ENCODE data around the gene NKAIN4. TPM values are rescaled to one million over a fixed set of nuclear protein-coding genes. Genes with fewer than 3 reads are reported as not detected.

NKAIN4 gene
- total and polyA plus RNA-seq, 4 donors: 0.05 TPM; not detected in 3

DNA sequence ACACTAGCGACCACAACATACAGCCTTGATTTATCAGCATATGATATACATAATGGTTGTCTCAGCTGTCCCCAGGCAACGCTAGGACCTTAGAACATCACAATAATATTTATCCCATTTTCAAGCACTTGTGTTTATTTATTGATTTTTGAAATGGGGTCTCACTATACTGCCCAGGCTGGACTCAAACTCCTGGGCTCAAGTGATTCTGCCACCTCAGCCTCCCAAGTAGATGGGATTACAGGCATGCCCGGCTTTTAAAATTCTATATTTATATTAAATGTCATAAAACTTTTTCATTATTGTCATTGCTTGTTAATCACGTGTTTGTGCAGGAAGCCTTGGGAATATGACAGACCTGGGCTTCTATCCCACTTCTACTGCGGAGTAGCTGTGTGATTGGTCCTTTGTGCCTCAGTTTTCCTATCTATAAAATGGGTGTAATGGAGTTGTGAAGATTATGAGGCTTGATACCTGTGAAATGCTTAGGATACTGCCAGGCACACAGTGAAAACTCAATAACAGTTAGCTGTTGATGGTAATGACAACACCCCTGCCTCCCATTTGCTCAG lies 48.9 kb upstream of the NKAIN4 start:
- no peak for DNase-seq (ENCODE audit: low spot score)
- Histone ChIP-seq H3K9ac (ENCODE audit: low read depth in 1 of 2, low read length in 2 of 2) (no peak overlapping the region), H3K9me3 (ENCODE audit: control insufficient read depth in 4 of 4, low read length in 3 of 4) (no peaks in the 10 kb centered on the region), H3K4me1 (ENCODE audit: control insufficient read depth in 4 of 4, insufficient read depth in 4 of 4, low read length in 3 of 4) (no peaks in the 10 kb centered on the region), H3K27me3 (ENCODE audit: control insufficient read depth in 4 of 4, insufficient read depth in 4 of 4, low read length in 3 of 4) (peaks cover 0 to 8% (median 1%) of the 10 kb centered on the region in 4 donors), H3K27ac (ENCODE audit: low read depth in 1 of 2, low read length in 2 of 2) (no peak overlapping the region), H3K4me3 (ENCODE audit: low read depth in 1 of 3, low read length in 3 of 3) (no peak overlapping the region), H3K36me3 (ENCODE audit: control insufficient read depth in 4 of 4, insufficient read depth in 3 of 4, low read depth in 1 of 4, low read length in 3 of 4) (no peaks in the 10 kb centered on the region)
- 67% methylated on average over 5 of the region's 5 CpGs for WGBS
- TF ChIP-seq FOXA1 (IDR thresholded peaks at IDR 0.05): no peak
- TF ChIP-seq, protein P1, sequence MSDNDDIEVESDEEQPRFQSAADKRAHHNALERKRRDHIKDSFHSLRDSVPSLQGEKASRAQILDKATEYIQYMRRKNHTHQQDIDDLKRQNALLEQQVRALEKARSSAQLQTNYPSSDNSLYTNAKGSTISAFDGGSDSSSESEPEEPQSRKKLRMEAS (IDR thresholded peaks at IDR 0.05): no peak
- TF ChIP-seq SP1 (IDR thresholded peaks at IDR 0.05): no peak
- no peak for TF ChIP-seq FOXA2 (IDR thresholded peaks at IDR 0.05)
- TF ChIP-seq, protein P2, sequence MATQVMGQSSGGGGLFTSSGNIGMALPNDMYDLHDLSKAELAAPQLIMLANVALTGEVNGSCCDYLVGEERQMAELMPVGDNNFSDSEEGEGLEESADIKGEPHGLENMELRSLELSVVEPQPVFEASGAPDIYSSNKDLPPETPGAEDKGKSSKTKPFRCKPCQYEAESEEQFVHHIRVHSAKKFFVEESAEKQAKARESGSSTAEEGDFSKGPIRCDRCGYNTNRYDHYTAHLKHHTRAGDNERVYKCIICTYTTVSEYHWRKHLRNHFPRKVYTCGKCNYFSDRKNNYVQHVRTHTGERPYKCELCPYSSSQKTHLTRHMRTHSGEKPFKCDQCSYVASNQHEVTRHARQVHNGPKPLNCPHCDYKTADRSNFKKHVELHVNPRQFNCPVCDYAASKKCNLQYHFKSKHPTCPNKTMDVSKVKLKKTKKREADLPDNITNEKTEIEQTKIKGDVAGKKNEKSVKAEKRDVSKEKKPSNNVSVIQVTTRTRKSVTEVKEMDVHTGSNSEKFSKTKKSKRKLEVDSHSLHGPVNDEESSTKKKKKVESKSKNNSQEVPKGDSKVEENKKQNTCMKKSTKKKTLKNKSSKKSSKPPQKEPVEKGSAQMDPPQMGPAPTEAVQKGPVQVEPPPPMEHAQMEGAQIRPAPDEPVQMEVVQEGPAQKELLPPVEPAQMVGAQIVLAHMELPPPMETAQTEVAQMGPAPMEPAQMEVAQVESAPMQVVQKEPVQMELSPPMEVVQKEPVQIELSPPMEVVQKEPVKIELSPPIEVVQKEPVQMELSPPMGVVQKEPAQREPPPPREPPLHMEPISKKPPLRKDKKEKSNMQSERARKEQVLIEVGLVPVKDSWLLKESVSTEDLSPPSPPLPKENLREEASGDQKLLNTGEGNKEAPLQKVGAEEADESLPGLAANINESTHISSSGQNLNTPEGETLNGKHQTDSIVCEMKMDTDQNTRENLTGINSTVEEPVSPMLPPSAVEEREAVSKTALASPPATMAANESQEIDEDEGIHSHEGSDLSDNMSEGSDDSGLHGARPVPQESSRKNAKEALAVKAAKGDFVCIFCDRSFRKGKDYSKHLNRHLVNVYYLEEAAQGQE (IDR thresholded peaks at IDR 0.05): no peak
- TF ChIP-seq, protein P3, sequence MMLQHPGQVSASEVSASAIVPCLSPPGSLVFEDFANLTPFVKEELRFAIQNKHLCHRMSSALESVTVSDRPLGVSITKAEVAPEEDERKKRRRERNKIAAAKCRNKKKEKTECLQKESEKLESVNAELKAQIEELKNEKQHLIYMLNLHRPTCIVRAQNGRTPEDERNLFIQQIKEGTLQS (IDR thresholded peaks at IDR 0.05): no peak
- TF ChIP-seq EGR1 (IDR thresholded peaks at IDR 0.05; ENCODE audit: low read depth in 2 of 2): no peak
- no peak for TF ChIP-seq HNF4G (IDR thresholded peaks at IDR 0.05)
- no peak for TF ChIP-seq JUND (IDR thresholded peaks at IDR 0.05)
- TF ChIP-seq NR2F2 (IDR thresholded peaks at IDR 0.05): no peak
- TF ChIP-seq RAD21 (IDR thresholded peaks at IDR 0.05): no peak
- TF ChIP-seq, protein P4, sequence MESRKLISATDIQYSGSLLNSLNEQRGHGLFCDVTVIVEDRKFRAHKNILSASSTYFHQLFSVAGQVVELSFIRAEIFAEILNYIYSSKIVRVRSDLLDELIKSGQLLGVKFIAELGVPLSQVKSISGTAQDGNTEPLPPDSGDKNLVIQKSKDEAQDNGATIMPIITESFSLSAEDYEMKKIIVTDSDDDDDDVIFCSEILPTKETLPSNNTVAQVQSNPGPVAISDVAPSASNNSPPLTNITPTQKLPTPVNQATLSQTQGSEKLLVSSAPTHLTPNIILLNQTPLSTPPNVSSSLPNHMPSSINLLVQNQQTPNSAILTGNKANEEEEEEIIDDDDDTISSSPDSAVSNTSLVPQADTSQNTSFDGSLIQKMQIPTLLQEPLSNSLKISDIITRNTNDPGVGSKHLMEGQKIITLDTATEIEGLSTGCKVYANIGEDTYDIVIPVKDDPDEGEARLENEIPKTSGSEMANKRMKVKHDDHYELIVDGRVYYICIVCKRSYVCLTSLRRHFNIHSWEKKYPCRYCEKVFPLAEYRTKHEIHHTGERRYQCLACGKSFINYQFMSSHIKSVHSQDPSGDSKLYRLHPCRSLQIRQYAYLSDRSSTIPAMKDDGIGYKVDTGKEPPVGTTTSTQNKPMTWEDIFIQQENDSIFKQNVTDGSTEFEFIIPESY (IDR thresholded peaks at IDR 0.05): no peak
- no peak for TF ChIP-seq YY1 (IDR thresholded peaks at IDR 0.05)
- no peak for TF ChIP-seq HNF4A (conservative IDR thresholded peaks at IDR 0.05)
- no peak for TF ChIP-seq TAF1 (conservative IDR thresholded peaks at IDR 0.05)
- no peak for TF ChIP-seq GABPA (IDR thresholded peaks at IDR 0.05 in 1 of 2, conservative IDR thresholded peaks at IDR 0.05 in 1 of 2)

DNA sequence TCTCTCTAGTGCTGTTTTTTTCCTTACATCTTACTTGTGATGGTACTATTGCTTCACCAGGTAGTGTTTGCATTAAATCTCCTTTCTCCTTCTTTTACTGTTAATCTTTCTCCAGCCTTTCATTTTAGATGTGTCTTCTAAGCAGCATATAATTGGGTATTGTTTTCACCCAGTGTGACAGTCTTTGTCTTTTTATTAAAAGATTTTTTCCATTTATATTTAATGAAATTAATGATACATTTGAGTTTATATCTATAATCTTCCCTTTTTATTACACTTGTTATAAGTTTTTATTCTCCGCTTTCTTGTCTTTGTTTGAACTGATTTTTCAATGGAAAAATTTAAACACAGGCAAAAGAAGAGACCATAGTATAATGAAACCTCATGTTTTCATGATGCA lies 47.4 kb upstream of the NKAIN4 start:
- no peak for DNase-seq (ENCODE audit: low spot score)
- no peak overlapping the region for H3K27ac ChIP-seq (ENCODE audit: low read depth in 1 of 2, low read length in 2 of 2)
- H3K27me3 ChIP-seq (ENCODE audit: control insufficient read depth in 4 of 4, insufficient read depth in 4 of 4, low read length in 3 of 4): peaks cover 0 to 10% (median 5%) of the 10 kb centered on the region in 4 donors
- no peak overlapping the region for H3K9ac ChIP-seq (ENCODE audit: low read depth in 1 of 2, low read length in 2 of 2)
- no peaks in the 10 kb centered on the region for H3K36me3 ChIP-seq (ENCODE audit: control insufficient read depth in 4 of 4, insufficient read depth in 3 of 4, low read depth in 1 of 4, low read length in 3 of 4)
- no peaks in the 10 kb centered on the region for H3K4me1 ChIP-seq (ENCODE audit: control insufficient read depth in 4 of 4, insufficient read depth in 4 of 4, low read length in 3 of 4)
- no peak overlapping the region for H3K4me3 ChIP-seq (ENCODE audit: low read depth in 1 of 3, low read length in 3 of 3)
- TF ChIP-seq YY1 (IDR thresholded peaks at IDR 0.05) (no peak), HNF4G (IDR thresholded peaks at IDR 0.05) (no peak)
- TF ChIP-seq, protein P5, sequence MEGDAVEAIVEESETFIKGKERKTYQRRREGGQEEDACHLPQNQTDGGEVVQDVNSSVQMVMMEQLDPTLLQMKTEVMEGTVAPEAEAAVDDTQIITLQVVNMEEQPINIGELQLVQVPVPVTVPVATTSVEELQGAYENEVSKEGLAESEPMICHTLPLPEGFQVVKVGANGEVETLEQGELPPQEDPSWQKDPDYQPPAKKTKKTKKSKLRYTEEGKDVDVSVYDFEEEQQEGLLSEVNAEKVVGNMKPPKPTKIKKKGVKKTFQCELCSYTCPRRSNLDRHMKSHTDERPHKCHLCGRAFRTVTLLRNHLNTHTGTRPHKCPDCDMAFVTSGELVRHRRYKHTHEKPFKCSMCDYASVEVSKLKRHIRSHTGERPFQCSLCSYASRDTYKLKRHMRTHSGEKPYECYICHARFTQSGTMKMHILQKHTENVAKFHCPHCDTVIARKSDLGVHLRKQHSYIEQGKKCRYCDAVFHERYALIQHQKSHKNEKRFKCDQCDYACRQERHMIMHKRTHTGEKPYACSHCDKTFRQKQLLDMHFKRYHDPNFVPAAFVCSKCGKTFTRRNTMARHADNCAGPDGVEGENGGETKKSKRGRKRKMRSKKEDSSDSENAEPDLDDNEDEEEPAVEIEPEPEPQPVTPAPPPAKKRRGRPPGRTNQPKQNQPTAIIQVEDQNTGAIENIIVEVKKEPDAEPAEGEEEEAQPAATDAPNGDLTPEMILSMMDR (IDR thresholded peaks at IDR 0.05; ENCODE audit: low read depth, low read length, missing input control): no peak
- WGBS: 97% methylated on average over 1 of the region's 1 CpG
- no peaks in the 10 kb centered on the region for H3K9me3 ChIP-seq (ENCODE audit: control insufficient read depth in 4 of 4, low read length in 3 of 4)
